HepG2 (cell line): ENCODE data around the gene REPIN1. TPM values are rescaled to one million over a fixed set of nuclear protein-coding genes. Genes with fewer than 3 reads are reported as not detected.

Source experiments
- CCDC6 ChIP-seq: sonication (generic); formaldehyde crosslinking; IDR thresholded peaks from 2 replicates; pipeline ENCODE4 v1.8.1; 2022; ENCODE audit warnings: mild to moderate bottlenecking, missing genetic modification reagents, moderate library complexity
- HNRNPLL ChIP-seq: fragments of 200-400 bp; formaldehyde crosslinking; IDR thresholded peaks from 2 replicates; pipeline ENCODE4 v1.6.1; 2017; ENCODE audit warnings: mild to moderate bottlenecking, low read depth, low read length; ENCODE audit not compliant: poor library complexity, severe bottlenecking
- MAFG ChIP-seq: sonication (generic); formaldehyde crosslinking; IDR thresholded peaks from 2 replicates; pipeline ENCODE4 v1.5.1; 2020; ENCODE audit warnings: mild to moderate bottlenecking, missing genetic modification reagents
- MAZ ChIP-seq, 2 experiments: sonication (generic) in 1 of 2; formaldehyde crosslinking in 1 of 2; IDR thresholded peaks; 2 replicates each; pipeline versions ENCODE4 v1.5.0 to v1.6.1; 2012 to 2020; ENCODE audit warnings: low read depth in 2 of 2, mild to moderate bottlenecking in 2 of 2, borderline replicate concordance in 1 of 2, improper control_type of control experiment in 1 of 2, low read length in 1 of 2, missing genetic modification reagents in 1 of 2, moderate library complexity in 1 of 2
- NR2F6 ChIP-seq, 2 experiments: IDR thresholded peaks; 2 replicates each; pipeline ENCODE4 v1.6.1; 2016; ENCODE audit warnings: antibody characterized with exemption in 1 of 2, mild to moderate bottlenecking in 1 of 2
- PCBP1 ChIP-seq: fragments of 200-400 bp; formaldehyde crosslinking; IDR thresholded peaks from 2 replicates; pipeline ENCODE4 v1.6.1; 2017; ENCODE audit warnings: mild to moderate bottlenecking, low read depth, low read length, borderline replicate concordance
- POLR2AphosphoS5 ChIP-seq: IDR thresholded peaks from 2 replicates; pipeline ENCODE4 v1.6.1; 2012; ENCODE audit warnings: low read depth, low read length
- PRDM10 ChIP-seq: sonication (generic); formaldehyde crosslinking; IDR thresholded peaks from 2 replicates; pipeline ENCODE4 v1.4.0; 2020; ENCODE audit warnings: low read depth, missing genetic modification reagents
- PREB ChIP-seq: sonication (generic); formaldehyde crosslinking; IDR thresholded peaks from 2 replicates; pipeline ENCODE4 v1.4.0; 2020; ENCODE audit warnings: missing genetic modification reagents
- SNAI1 ChIP-seq: sonication (generic); formaldehyde crosslinking; IDR thresholded peaks from 2 replicates; pipeline ENCODE4 v1.5.0; 2020; ENCODE audit warnings: mild to moderate bottlenecking, missing genetic modification reagents, borderline replicate concordance
- SOX5 ChIP-seq: IDR thresholded peaks from 2 replicates; pipeline ENCODE4 v1.6.1; 2016; ENCODE audit warnings: borderline replicate concordance
- ZFP41 ChIP-seq: sonication (generic); formaldehyde crosslinking; IDR thresholded peaks from 2 replicates; pipeline ENCODE4 v1.4.0; 2020; ENCODE audit warnings: mild to moderate bottlenecking, missing genetic modification reagents, borderline replicate concordance
- ZMYM3 ChIP-seq: sonication (generic); formaldehyde crosslinking; IDR thresholded peaks from 2 replicates; pipeline ENCODE4 v1.5.1; 2020; ENCODE audit warnings: mild to moderate bottlenecking, missing genetic modification reagents
- ZNF17 ChIP-seq: sonication (generic); formaldehyde crosslinking; IDR thresholded peaks from 2 replicates; pipeline ENCODE4 v1.5.0; 2020; ENCODE audit warnings: mild to moderate bottlenecking, missing genetic modification reagents
- ZNF230 ChIP-seq: sonication (generic); formaldehyde crosslinking; IDR thresholded peaks from 2 replicates; pipeline ENCODE4 v1.4.0; 2020; ENCODE audit warnings: mild to moderate bottlenecking, missing genetic modification reagents
- ZNF24 ChIP-seq: fragments of 450-650 bp; IDR thresholded peaks from 2 replicates; pipeline ENCODE4 v1.6.1; 2017; ENCODE audit warnings: antibody characterized with exemption, mild to moderate bottlenecking
- ZNF260 ChIP-seq: sonication (generic); formaldehyde crosslinking; IDR thresholded peaks from 2 replicates; pipeline ENCODE4 v1.4.0; 2020; ENCODE audit warnings: missing genetic modification reagents, low read depth, mild to moderate bottlenecking, borderline replicate concordance
- ZNF34 ChIP-seq: sonication (generic); formaldehyde crosslinking; IDR thresholded peaks from 2 replicates; pipeline ENCODE4 v1.4.0; 2020; ENCODE audit warnings: mild to moderate bottlenecking, missing genetic modification reagents, borderline replicate concordance
- ZNF547 ChIP-seq: sonication (generic); formaldehyde crosslinking; IDR thresholded peaks from 2 replicates; pipeline ENCODE4 v1.5.1; 2020; ENCODE audit warnings: mild to moderate bottlenecking, missing genetic modification reagents
- ZNF549 ChIP-seq: sonication (generic); formaldehyde crosslinking; IDR thresholded peaks from 2 replicates; pipeline ENCODE4 v1.5.0; 2020; ENCODE audit warnings: missing genetic modification reagents
- ZNF562 ChIP-seq: sonication (generic); formaldehyde crosslinking; IDR thresholded peaks from 2 replicates; pipeline ENCODE4 v1.8.0; 2022; ENCODE audit warnings: missing genetic modification reagents, borderline replicate concordance
- ZNF746 ChIP-seq: sonication (generic); formaldehyde crosslinking; IDR thresholded peaks from 2 replicates; pipeline ENCODE4 v1.8.0; 2022; ENCODE audit warnings: mild to moderate bottlenecking, missing genetic modification reagents
- ZNF747 ChIP-seq: sonication (generic); formaldehyde crosslinking; IDR thresholded peaks from 2 replicates; pipeline ENCODE4 v1.8.1; 2023; ENCODE audit warnings: missing genetic modification reagents, mild to moderate bottlenecking, borderline replicate concordance
- ZSCAN9 ChIP-seq: IDR thresholded peaks from 2 replicates; pipeline ENCODE4 v1.6.1; 2016; ENCODE audit warnings: borderline replicate concordance
- polyA plus RNA-seq, 8 experiments: library from polyadenylated mRNA; depleted of rRNA in 3 of 8; stranded (reverse) in 7 of 8; unstranded in 1 of 8; fragments of >200 nt; fragmentation: Illumina TruSeq in 4 of 8; extraction: Trizol in 4 of 8; gene quantifications; 2 replicates each; pipeline versions ENCODE4 v1.2.1 to v1.2.3, GENCODE V29; 2011 to 2016; ENCODE audit warnings: low read depth in 4 of 8, missing spikeins in 1 of 8, mixed read lengths in 1 of 8; ENCODE audit not compliant: insufficient read depth in 1 of 8
- total RNA-seq, 5 experiments: library from RNA; depleted of rRNA; stranded (reverse); fragments of >200 nt; fragmentation: Illumina TruSeq; extraction: Trizol; gene quantifications; 2 replicates each; pipeline ENCODE4 v1.2.3, GENCODE V29; 2016; ENCODE audit warnings: low read depth in 1 of 5

Gene REPIN1
- total and polyA plus RNA-seq, 2 of the 13 experiments (the other 11 are each of a cell fraction or from before 2014, with no cell fraction given), result 69.9 to 108 TPM

- TF ChIP-seq MAZ (IDR thresholded peaks at IDR 0.05; ENCODE audit: borderline replicate concordance, low read depth, low read length), result no peak
- TF ChIP-seq MAZ (CRISPR knock-in tag; IDR thresholded peaks at IDR 0.05; ENCODE audit: low read depth), result no peak
- no peak for TF ChIP-seq ZNF24
- no peak for TF ChIP-seq ZNF260 (CRISPR knock-in tag)
- TF ChIP-seq ZNF746 (CRISPR knock-in tag), result 0 out of 2 replicates have a peak, but pooled peaks have one; percentile 30
- no peak for TF ChIP-seq ZNF549 (CRISPR knock-in tag)
- TF ChIP-seq ZNF230, result no peak
- TF ChIP-seq ZNF562 (CRISPR knock-in tag), result no peak
- no peak for TF ChIP-seq ZNF34 (CRISPR knock-in tag)
- TF ChIP-seq POLR2AphosphoS5, result peak; percentile 29; the same call in 1 of the 2 replicates
- no peak for TF ChIP-seq MAFG (CRISPR knock-in tag)
- no peak for TF ChIP-seq SNAI1
- TF ChIP-seq ZNF747 (CRISPR knock-in tag), result peak; percentile 72; the same call in 1 of the 2 replicates
- TF ChIP-seq PCBP1, result no peak
- TF ChIP-seq ZNF547 (CRISPR knock-in tag), result no peak
- TF ChIP-seq CCDC6, result peak; percentile 20; the same call in 1 of the 2 replicates
- no peak for TF ChIP-seq ZMYM3 (CRISPR knock-in tag)
- 0 out of 2 replicates have a peak, but pooled peaks have one; percentile 16 for TF ChIP-seq PRDM10 (CRISPR knock-in tag)
- TF ChIP-seq NR2F6 (IDR thresholded peaks at IDR 0.05), result no peak
- TF ChIP-seq NR2F6 (CRISPR knock-in tag; IDR thresholded peaks at IDR 0.05), result no peak
- TF ChIP-seq ZNF17, result no peak
- TF ChIP-seq SOX5 (CRISPR knock-in tag), result no peak
- peak; percentile 69 for TF ChIP-seq HNRNPLL
- no peak for TF ChIP-seq ZSCAN9
- TF ChIP-seq ZFP41 (CRISPR knock-in tag), result 0 out of 2 replicates have a peak, but pooled peaks have one; percentile 26
- TF ChIP-seq PREB (CRISPR knock-in tag), result no peak
Observed at GRCh38 chr7:150340024-150340749, 28.4 kb upstream of the REPIN1 start (continued).
